GM12872 (cell line): ENCODE data around the gene IGF2.

Experiments used
- TF ChIP-seq, protein P1 (sequence below): IDR thresholded peaks from 3 replicates; pipeline ENCODE4 v1.5.1; 2011; ENCODE audit warnings: low read depth, mild to moderate bottlenecking, low read length, moderate library complexity; ENCODE audit not compliant: insufficient read depth

Gene IGF2

GRCh38 chr11:2155511-2155910 lies 16.3 kb upstream of the IGF2 start:
- TF ChIP-seq, protein P1, sequence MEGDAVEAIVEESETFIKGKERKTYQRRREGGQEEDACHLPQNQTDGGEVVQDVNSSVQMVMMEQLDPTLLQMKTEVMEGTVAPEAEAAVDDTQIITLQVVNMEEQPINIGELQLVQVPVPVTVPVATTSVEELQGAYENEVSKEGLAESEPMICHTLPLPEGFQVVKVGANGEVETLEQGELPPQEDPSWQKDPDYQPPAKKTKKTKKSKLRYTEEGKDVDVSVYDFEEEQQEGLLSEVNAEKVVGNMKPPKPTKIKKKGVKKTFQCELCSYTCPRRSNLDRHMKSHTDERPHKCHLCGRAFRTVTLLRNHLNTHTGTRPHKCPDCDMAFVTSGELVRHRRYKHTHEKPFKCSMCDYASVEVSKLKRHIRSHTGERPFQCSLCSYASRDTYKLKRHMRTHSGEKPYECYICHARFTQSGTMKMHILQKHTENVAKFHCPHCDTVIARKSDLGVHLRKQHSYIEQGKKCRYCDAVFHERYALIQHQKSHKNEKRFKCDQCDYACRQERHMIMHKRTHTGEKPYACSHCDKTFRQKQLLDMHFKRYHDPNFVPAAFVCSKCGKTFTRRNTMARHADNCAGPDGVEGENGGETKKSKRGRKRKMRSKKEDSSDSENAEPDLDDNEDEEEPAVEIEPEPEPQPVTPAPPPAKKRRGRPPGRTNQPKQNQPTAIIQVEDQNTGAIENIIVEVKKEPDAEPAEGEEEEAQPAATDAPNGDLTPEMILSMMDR: no peak

GRCh38 chr11:2154889-2155288 lies 15.7 kb upstream of the IGF2 start:
- TF ChIP-seq, protein P1: no peak

DNA sequence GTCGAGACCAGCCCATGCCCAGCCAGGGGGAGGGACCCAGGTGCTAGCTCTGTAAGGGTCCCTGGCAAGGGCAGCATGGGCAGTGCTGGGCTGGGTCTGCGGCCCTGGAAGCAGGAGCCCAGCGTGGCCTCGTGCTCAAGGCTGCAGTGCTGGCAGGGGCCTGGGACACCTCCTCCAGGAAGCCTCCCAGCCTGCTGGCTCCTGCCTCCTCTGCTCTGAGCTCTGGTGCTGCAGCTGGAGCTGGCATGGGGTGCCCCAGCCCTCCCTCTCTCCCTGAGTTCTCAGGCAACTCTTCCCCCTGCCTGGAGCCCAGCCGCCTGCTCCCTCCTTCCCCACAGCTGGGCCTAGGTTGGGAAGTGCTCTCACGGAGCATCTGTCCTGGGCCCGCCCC lies 15.0 kb upstream of the IGF2 start:
- TF ChIP-seq, protein P1: no peak

- TF ChIP-seq, protein P1: no peak
Observed at GRCh38 chr11:2153581-2154194, 14.5 kb upstream of the IGF2 start.

DNA sequence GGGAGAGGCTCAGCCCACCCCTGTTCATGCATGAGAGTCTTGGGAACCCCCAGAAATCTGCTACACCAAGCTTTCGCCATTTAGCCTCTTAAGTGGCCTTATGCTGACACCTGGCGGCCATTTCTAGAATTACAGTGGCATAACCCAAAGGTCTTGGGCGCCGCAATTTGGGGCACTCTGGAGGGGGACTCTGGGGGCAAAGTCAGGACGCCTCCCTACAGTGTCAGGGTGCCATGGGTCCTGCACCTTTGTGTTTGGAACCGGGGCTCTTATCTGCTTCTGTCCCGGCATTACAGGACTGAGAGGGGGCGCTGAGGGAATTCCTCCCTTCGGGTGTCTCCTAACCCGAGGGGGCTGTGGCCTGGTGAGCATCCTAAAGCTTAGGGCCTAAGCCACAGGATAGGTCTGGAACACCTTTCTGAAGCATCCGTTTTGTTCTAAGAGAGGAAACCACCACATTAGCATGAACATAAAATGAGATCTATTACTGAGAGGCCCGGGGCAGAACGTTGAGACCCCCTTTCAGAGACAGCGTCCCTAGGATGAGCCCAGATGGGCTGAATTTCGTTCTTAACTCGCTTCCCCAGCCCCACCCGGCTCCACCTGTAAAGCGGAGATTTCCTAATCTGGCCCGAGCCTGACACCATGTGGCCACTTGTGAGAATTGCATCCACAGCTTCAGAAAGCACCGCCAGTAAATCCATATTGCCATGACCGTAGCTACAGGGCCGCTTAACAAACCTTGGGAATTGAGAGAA lies 12.5 kb upstream of the IGF2 start:
- TF ChIP-seq, protein P1: peak; percentile 74

DNA sequence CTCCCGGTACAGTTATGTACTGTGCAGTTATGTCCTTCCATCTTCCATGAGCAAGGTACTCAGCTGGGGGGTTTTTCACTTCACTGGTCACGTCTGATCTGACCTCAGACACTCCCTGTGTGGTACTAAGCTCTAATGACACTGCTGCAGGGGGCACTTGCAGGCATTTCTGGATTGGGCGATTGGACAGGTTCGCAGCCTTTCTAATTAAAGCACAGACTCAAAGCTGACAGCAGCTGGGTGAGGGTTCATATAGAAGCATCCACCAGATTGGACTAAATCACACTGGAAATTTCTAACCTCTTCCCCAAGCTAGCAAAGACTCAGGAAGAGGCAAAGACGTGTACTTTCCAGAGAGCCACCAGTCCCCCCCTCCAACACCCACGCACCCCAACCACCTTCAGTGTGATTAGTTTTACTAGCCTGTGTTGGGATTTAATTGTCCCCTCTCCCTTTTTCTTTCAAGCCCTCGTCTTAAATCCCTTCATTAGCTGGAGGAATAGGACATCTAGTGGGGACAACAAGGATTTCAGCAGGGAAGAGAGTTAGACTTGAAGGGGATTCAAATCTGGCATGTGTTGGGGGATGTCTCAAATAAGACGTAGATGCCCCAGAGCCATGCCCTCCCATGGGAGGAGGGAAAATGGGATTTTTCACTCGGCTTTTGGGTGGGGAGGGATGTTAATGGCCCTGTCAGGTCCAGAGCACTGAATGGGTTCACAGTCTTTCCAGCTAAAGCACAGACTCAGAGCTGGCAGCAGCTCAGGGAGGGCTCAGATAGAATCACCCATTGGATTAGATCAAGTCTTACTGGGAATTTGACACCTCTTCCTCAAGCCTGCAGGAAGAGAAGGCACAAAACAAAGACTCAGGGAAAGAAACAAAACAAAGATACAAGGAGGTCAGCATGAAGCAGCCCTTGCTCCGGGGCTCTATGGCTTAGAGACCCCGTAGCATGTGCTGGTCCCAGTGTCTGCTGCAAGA lies 11.0 kb upstream of the IGF2 start:
- TF ChIP-seq, protein P1: no peak

DNA sequence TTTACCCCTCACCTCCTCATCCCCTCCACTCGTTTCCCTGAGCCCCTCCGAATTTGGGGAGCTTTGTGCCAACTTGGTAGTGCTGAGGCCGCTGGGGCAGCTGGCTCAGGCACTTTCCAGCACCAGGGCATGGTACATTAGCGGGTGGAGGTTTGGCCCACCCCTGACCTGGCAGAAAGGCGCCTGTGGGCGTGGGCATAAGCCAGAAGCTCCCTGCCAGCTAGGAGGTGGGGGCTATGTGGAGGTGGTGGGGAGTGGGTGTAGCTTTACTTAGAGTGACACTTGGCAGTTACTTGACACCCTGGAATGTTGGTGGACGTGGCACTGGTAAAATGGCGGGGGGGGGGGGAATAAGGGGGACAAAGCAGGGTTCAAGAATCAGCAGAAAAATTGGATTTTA lies 10.3 kb upstream of the IGF2 start:
- TF ChIP-seq, protein P1: no peak
